ENCODE measurements around the gene MAPK1IP1L. TPM values are rescaled to one million over a fixed set of nuclear protein-coding genes. Genes with fewer than 3 reads are reported as not detected.

Gene MAPK1IP1L
- total RNA-seq, 6 experiments from 2014 or later, result 114 to 150 (median 126) TPM

DNA sequence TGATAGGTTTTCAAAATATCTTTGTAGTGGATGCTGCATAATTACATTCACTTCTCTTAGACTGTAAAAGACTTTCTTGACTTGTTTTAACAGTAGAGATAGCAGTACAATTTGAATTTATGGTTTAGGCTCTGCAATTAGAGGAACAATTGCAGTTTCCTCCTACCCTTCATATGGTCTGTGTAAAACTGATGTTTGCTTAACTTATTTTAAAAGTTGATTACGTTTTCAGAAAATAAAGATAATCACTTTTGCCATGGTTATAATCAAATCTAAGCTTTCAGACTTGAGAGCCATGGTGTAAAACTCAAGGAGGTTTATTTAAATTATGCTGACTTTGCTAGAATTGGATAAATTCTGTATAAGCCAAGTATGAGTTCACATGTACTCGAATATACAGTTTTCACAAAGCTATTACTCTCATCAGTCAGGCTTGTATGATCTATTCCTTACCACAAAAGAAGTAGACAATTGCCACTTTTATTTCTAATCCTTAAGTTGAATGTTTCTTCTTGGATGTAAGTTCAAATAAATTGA, 2.5 kb upstream of the MAPK1IP1L start:
- Mint-ChIP-seq H3K27ac (no peak overlapping the region), H3K4me1 (ENCODE audit: low read depth) (peaks cover 24% of the 10 kb centered on the region), H3K4me3 (no peak overlapping the region), H3K27me3 (ENCODE audit: insufficient read depth) (no peaks in the 10 kb centered on the region), H3K9me3 (no peaks in the 10 kb centered on the region), H3K36me3 (ENCODE audit: low read depth) (peaks cover 20% of the 10 kb centered on the region)
- TF ChIP-seq, protein P1, sequence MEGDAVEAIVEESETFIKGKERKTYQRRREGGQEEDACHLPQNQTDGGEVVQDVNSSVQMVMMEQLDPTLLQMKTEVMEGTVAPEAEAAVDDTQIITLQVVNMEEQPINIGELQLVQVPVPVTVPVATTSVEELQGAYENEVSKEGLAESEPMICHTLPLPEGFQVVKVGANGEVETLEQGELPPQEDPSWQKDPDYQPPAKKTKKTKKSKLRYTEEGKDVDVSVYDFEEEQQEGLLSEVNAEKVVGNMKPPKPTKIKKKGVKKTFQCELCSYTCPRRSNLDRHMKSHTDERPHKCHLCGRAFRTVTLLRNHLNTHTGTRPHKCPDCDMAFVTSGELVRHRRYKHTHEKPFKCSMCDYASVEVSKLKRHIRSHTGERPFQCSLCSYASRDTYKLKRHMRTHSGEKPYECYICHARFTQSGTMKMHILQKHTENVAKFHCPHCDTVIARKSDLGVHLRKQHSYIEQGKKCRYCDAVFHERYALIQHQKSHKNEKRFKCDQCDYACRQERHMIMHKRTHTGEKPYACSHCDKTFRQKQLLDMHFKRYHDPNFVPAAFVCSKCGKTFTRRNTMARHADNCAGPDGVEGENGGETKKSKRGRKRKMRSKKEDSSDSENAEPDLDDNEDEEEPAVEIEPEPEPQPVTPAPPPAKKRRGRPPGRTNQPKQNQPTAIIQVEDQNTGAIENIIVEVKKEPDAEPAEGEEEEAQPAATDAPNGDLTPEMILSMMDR (IDR thresholded peaks at IDR 0.05), result no peak
- no peak for DNase-seq

DNA sequence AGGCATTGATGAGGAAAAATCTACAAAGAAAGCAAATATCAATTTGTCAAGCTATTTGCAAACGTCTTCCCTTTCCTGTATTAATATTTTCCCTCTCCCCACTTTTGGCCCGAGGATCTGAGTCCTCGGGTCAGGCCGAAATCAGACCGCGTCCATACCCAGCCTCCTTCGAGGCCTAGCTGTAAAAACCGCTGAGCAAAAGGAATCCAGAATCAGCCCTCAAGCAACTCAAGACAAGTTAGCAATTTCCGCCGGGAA, 353 bp upstream of the MAPK1IP1L start:
- H3K4me1 Mint-ChIP-seq (ENCODE audit: low read depth), result peaks cover 38% of the 10 kb centered on the region
- H3K27me3 Mint-ChIP-seq (ENCODE audit: insufficient read depth), result no peaks in the 10 kb centered on the region
- DNase-seq, result no peak
- no peaks in the 10 kb centered on the region for H3K9me3 Mint-ChIP-seq
- H3K4me3 Mint-ChIP-seq, result peak overlapping the region; percentile 89
- TF ChIP-seq, protein P1 (IDR thresholded peaks at IDR 0.05), result no peak
- peaks cover 32% of the 10 kb centered on the region for H3K36me3 Mint-ChIP-seq (ENCODE audit: low read depth)
- H3K27ac Mint-ChIP-seq, result peak overlapping the region; percentile 96

DNA sequence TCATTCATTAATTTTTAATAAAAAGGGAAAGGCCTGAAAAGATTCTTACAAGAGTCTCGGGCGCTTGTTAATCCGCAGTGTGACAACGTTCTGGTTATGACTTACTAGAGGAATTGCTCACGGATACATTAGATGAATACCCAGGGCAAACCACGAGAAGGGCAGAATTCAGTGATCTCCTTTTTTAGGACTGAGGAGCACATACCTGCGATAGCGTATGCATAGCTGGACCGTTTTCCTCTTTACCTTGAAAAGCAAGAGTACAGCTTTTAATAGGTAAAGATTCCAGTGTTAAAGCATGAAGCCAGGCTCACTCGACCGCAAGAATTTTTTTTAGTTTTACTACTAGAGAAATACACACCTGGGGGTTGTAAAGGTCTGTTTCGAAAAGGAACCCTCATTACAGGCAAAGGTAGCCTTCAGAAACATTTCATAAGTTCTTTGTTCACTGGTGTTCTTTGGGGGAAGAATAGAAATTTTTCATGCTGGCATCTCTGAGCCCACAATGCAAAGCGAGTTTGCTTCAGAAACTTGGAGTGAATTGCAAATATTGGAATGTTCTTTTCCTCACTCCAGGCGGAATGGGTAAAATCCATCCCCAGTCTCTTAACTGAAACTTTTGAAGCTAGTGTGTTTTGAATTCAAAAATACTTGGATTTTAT, 953 bp downstream of the MAPK1IP1L start:
- TF ChIP-seq, protein P1 (IDR thresholded peaks at IDR 0.05), result no peak
- peak overlapping the region; percentile 99 for H3K27ac Mint-ChIP-seq
- peaks cover 37% of the 10 kb centered on the region for H3K36me3 Mint-ChIP-seq (ENCODE audit: low read depth)
- DNase-seq, result no peak
- no peaks in the 10 kb centered on the region for H3K27me3 Mint-ChIP-seq (ENCODE audit: insufficient read depth)
- peaks cover 38% of the 10 kb centered on the region for H3K4me1 Mint-ChIP-seq (ENCODE audit: low read depth)
- peak overlapping the region; percentile 89 for H3K4me3 Mint-ChIP-seq
- no peaks in the 10 kb centered on the region for H3K9me3 Mint-ChIP-seq

DNA sequence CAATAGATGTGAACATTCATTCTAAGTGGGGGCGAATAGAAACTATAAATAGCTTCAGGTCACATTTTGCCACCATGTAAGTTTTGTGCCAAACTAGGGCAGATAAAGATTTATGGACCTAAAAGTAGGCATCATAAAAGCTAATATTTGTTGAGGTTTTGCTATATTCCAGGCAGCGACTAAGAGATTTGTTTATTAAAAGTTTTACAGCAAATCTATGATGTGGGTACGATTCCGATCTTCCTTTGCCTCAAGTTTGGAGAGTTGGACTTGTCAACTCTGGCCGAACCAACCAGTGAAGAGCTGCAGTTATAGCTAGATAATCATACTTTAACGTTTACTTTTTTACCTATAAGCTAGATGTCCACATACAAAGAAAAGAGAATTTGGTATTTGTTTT, 1.6 kb downstream of the MAPK1IP1L start:
- TF ChIP-seq, protein P1 (IDR thresholded peaks at IDR 0.05), result no peak
- no peaks in the 10 kb centered on the region for H3K9me3 Mint-ChIP-seq
- H3K27ac Mint-ChIP-seq, result peak overlapping the region; percentile 99
- H3K27me3 Mint-ChIP-seq (ENCODE audit: insufficient read depth), result no peaks in the 10 kb centered on the region
- peaks cover 38% of the 10 kb centered on the region for H3K4me1 Mint-ChIP-seq (ENCODE audit: low read depth)
- no peak for DNase-seq
- peaks cover 41% of the 10 kb centered on the region for H3K36me3 Mint-ChIP-seq (ENCODE audit: low read depth)
- peak overlapping the region; percentile 89 for H3K4me3 Mint-ChIP-seq

DNA sequence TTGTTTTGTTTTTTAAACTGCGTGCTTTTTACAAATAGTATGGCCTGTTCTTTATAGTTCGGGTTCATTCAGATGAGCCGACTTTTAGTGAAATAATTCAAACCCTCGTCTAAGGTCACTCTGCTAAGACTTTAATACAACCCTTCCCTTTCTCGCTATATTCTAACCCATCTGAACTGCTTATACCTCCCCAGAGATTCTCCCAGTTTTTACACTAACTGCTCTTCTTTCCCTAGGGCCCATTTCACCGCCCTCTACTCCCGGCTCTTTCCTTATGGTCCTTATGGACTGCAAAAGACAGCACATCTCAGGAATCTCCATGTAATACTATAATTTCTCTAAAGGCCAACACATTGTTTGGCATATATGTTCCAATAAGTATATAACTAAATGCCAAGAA, 2.1 kb downstream of the MAPK1IP1L start:
- Mint-ChIP-seq H3K36me3 (ENCODE audit: low read depth) (peaks cover 45% of the 10 kb centered on the region), H3K27me3 (ENCODE audit: insufficient read depth) (no peaks in the 10 kb centered on the region), H3K4me3 (peak overlapping the region; percentile 89), H3K4me1 (ENCODE audit: low read depth) (peaks cover 43% of the 10 kb centered on the region), H3K27ac (peak overlapping the region; percentile 99), H3K9me3 (no peaks in the 10 kb centered on the region)
- DNase-seq, result no peak
- TF ChIP-seq, protein P1 (IDR thresholded peaks at IDR 0.05), result no peak

Data from HFFc6 (cell line).